Spinal cord (tissue), 10 donors: ENCODE measurements around the gene SMCO3. TPM values are rescaled to one million over a fixed set of nuclear protein-coding genes. Genes with fewer than 3 reads are reported as not detected.

Experiments used
- DNase-seq, 6 donors: peaks; one replicate each; pipeline versions ENCODE4 v3.0.0 to v3.0.0-alpha.2; 2013 to 2015; ENCODE audit warnings: low spot score in 6 of 6, low read depth in 4 of 6
- H3K27ac ChIP-seq: one replicate; pipeline ENCODE4 v1.5.1; 2013; ENCODE audit warnings: low read depth, low read length, control low read depth
- H3K27me3 ChIP-seq: one replicate; pipeline ENCODE4 v1.6.1; 2013; ENCODE audit warnings: low read length; ENCODE audit not compliant: control insufficient read depth, insufficient read depth
- H3K36me3 ChIP-seq: one replicate; pipeline ENCODE4 v1.6.1; 2013; ENCODE audit warnings: low read length; ENCODE audit not compliant: control insufficient read depth, insufficient read depth
- H3K4me1 ChIP-seq: one replicate; pipeline ENCODE4 v1.6.1; 2013; ENCODE audit warnings: low read length; ENCODE audit not compliant: control insufficient read depth, insufficient read depth
- H3K4me3 ChIP-seq: one replicate; pipeline ENCODE4 v1.5.1; 2013; ENCODE audit warnings: low read depth, low read length, control low read depth
- H3K9me3 ChIP-seq: one replicate; pipeline ENCODE4 v1.6.1; 2013; ENCODE audit warnings: low read length; ENCODE audit not compliant: control insufficient read depth, insufficient read depth
- WGBS: methylation state at CpG from one replicate; pipeline ENCODE4 v1.1.5; 2013; ENCODE audit warnings: missing lambda C conversion rate; ENCODE audit not compliant: insufficient coverage; 5-methylcytosine and 5-hydroxymethylcytosine counted together
- polyA plus RNA-seq, 2 donors: library from polyadenylated mRNA; unstranded; fragments of 120-200 nt; gene quantifications; one replicate each; pipeline ENCODE4 v1.2.1, GENCODE V29; 2013; ENCODE audit not compliant: insufficient read length in 2 of 2
- total RNA-seq, 2 donors: library from RNA; depleted of rRNA in 1 of 2; stranded (reverse); fragments of 120-200 nt in 1 of 2; fragments of >200 nt in 1 of 2; gene quantifications; one replicate each; pipeline versions ENCODE4 v1.2.3 to v1.2.4, GENCODE V29; 2013 to 2014
- donor health status: healthy.

SMCO3 gene
- total and polyA plus RNA-seq, 4 donors, result 0.44 to 7.4 (median 3.1) TPM

DNA sequence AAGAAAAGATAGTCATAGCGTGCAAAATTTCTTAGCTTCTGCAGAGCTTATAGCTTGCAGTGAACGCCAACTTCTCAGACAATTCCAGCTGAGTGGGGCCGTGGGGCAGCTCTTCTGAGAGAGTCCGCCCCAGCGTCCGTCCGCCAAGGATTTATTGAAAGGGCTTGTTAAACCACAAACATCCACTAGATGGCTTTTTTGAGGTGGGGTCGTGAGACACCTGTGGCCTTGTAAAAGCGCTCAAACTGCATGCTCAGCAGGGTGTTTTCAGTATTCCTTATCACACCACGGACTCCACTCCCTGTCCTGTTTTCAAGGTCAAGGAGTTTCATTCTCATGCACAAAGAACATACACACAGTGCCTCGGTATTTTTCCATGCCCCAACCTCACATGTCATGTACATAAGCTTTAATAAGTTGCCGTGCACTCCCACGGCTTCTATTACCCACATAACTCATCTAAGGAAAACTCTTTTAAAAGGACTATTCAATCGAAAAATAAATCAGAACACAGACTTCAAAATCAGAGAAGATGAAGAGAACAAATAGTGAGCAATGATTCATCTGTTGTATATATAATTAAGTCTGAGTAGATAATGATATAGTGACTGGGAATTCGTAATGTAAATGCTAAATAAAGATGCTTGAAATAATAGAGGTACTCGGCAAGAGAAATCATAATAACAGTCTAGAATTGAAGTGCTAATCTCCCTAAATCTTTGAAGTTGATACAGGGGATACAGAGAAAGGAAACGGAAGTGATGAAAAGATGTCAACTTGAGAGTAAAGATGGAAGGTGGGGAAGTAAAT, 57.4 kb downstream of the SMCO3 start:
- Histone ChIP-seq H3K4me1 (no peaks in the 10 kb centered on the region), H3K27me3 (no peaks in the 10 kb centered on the region), H3K27ac (no peak overlapping the region), H3K9me3 (no peaks in the 10 kb centered on the region), H3K4me3 (no peak overlapping the region), H3K36me3 (no peaks in the 10 kb centered on the region)
- 28% methylated on average over 9 of the region's 17 CpGs for WGBS
- no peak for DNase-seq

Other genes starting within 250 kb of the SMCO3 start
- gene PLBD1, start 246.3 kb downstream of the SMCO3 start, total RNA-seq, result 10 to 100 TPM; 28.6 to 50.7 TPM
- gene PLBD1, start 246.3 kb downstream of the SMCO3 start, polyA plus RNA-seq, result 1 to 10 TPM; 4.1 to 7.1 TPM
- under 1 TPM in 1 of 2 donors, not detected in 1; 0.10 TPM for gene GUCY2C, start 117.6 kb downstream of the SMCO3 start, total RNA-seq
- gene GUCY2C, start 117.6 kb downstream of the SMCO3 start, polyA plus RNA-seq, result under 1 TPM; 0.16 to 0.27 TPM
- 10 to 100 TPM; 19.3 to 32.7 TPM for gene WBP11, start 10.7 kb downstream of the SMCO3 start, total RNA-seq
- gene WBP11, start 10.7 kb downstream of the SMCO3 start, polyA plus RNA-seq, result 10 to 100 TPM; 68.8 to 86.2 TPM
- gene C12orf60, start 10.5 kb downstream of the SMCO3 start, total RNA-seq, result 1 to 10 TPM; 3.7 to 7.2 TPM
- gene C12orf60, start 10.5 kb downstream of the SMCO3 start, polyA plus RNA-seq, result 1 to 10 TPM; 2.8 to 3.6 TPM
- gene ART4, start 29.3 kb upstream of the SMCO3 start, total RNA-seq, result 1 to 10 TPM in 1 of 2 donors, under 1 TPM in 1; 0.17 to 1.2 TPM
- under 1 TPM in 1 of 2 donors, not detected in 1; 0.23 TPM for gene ART4, start 29.3 kb upstream of the SMCO3 start, polyA plus RNA-seq
- gene MGP, start 71.7 kb upstream of the SMCO3 start, total RNA-seq, result 100 to 1,000 TPM; 280 to 326 TPM
- gene MGP, start 71.7 kb upstream of the SMCO3 start, polyA plus RNA-seq, result 100 to 1,000 TPM in 1 of 2 donors, 10 to 100 TPM in 1; 28.7 to 119 TPM
- gene ERP27, start 124.4 kb upstream of the SMCO3 start, total RNA-seq, result 1 to 10 TPM in 1 of 2 donors, under 1 TPM in 1; 0.22 to 1.1 TPM
- under 1 TPM; 0.38 to 0.45 TPM for gene ERP27, start 124.4 kb upstream of the SMCO3 start, polyA plus RNA-seq
- 10 to 100 TPM; 31.7 to 58.1 TPM for gene ARHGDIB, start 147.4 kb upstream of the SMCO3 start, total RNA-seq
- gene ARHGDIB, start 147.4 kb upstream of the SMCO3 start, polyA plus RNA-seq, result 10 to 100 TPM; 33.7 to 43.5 TPM
- gene PDE6H, start 158.9 kb upstream of the SMCO3 start, total RNA-seq, result under 1 TPM in 1 of 2 donors, not detected in 1; 0.89 TPM
- gene PDE6H, start 158.9 kb upstream of the SMCO3 start, polyA plus RNA-seq, result under 1 TPM; 0.21 to 0.35 TPM